SK-N-SH (cell line): ENCODE measurements around the gene STYXL2.
A peak's percentile ranks its signal among the peaks of the same experiment; 100 is the strongest.

Experiments
- EP300 ChIP-seq, 2 experiments: IDR thresholded peaks; 2 replicates each; pipeline versions ENCODE4 v1.4.0 to v1.6.1; 2012; ENCODE audit warnings: borderline replicate concordance in 1 of 2, low read depth in 1 of 2, low read length in 1 of 2
- FOSL2 ChIP-seq: IDR thresholded peaks from 2 replicates; pipeline ENCODE4 v1.4.0; 2012; ENCODE audit warnings: low read depth, mild to moderate bottlenecking, moderate library complexity, borderline replicate concordance
- FOXJ3 ChIP-seq: sonication (generic); formaldehyde crosslinking; IDR thresholded peaks from 2 replicates; pipeline ENCODE4 v1.5.1; 2020; ENCODE audit warnings: mild to moderate bottlenecking, missing genetic modification reagents
- POLR2AphosphoS5 ChIP-seq: IDR thresholded peaks from 2 replicates; pipeline ENCODE4 v1.6.1; 2012; ENCODE audit warnings: low read depth, low read length
- RXRA ChIP-seq: IDR thresholded peaks from 2 replicates; pipeline ENCODE4 v1.4.0; 2012; ENCODE audit warnings: low read depth, mild to moderate bottlenecking, borderline replicate concordance
- SMC3 ChIP-seq: IDR thresholded peaks from 2 replicates; pipeline ENCODE4 v1.6.1; 2012; ENCODE audit warnings: low read depth, low read length, improper control_type of control experiment
- TAF1 ChIP-seq: IDR thresholded peaks from 2 replicates; pipeline ENCODE4 v1.6.1; 2012; ENCODE audit warnings: low read depth, mild to moderate bottlenecking, low read length, moderate library complexity, borderline replicate concordance
- TF ChIP-seq, protein P1 (sequence below): fragments of 200-600 bp; sonication (generic); IDR thresholded peaks from 2 replicates; pipeline ENCODE4 v1.6.1; 2017; ENCODE audit warnings: antibody characterized with exemption, mild to moderate bottlenecking, moderate library complexity

DNA sequence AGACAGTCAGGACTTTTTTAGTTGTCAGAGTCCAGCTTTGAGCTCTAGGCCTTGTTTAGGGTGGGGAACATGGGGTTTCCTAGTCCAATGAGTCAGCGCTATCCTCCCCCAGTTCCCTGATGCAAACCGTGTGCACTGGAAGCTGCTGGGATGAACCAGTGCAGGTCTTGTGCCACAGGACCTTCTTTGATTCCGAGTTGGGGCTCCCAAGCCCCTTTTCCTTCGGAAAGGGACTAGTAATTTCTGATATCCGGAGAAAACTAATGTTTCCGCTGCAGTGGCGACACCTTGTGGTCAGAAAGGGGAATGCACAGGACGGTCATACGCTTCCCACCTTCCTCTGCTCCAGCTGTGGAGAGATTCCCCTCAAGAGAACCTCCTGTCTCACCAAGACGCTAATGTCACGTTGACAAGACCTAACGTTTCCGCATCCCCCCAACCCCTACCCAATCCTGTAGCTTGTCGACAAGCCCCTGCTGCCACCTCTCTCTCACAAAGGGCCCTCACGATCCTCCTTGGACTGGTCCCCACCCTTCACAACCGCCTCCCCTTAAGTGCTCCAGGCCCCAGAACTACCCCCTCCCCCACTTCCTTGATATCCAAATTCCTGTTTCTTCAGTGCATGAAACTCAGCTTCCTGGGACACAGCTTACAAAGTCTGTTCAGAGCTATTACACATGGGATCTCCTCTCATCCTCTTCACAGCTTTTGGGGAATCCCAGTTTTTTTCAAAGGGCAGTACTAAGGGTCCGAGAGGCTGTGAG lies 34.6 kb upstream of the STYXL2 start:
- TF ChIP-seq, protein P1, sequence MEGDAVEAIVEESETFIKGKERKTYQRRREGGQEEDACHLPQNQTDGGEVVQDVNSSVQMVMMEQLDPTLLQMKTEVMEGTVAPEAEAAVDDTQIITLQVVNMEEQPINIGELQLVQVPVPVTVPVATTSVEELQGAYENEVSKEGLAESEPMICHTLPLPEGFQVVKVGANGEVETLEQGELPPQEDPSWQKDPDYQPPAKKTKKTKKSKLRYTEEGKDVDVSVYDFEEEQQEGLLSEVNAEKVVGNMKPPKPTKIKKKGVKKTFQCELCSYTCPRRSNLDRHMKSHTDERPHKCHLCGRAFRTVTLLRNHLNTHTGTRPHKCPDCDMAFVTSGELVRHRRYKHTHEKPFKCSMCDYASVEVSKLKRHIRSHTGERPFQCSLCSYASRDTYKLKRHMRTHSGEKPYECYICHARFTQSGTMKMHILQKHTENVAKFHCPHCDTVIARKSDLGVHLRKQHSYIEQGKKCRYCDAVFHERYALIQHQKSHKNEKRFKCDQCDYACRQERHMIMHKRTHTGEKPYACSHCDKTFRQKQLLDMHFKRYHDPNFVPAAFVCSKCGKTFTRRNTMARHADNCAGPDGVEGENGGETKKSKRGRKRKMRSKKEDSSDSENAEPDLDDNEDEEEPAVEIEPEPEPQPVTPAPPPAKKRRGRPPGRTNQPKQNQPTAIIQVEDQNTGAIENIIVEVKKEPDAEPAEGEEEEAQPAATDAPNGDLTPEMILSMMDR, result peak; percentile 95
- no peak for TF ChIP-seq FOSL2
- no peak for TF ChIP-seq FOXJ3 (CRISPR knock-in tag)
- peak; percentile 83 for TF ChIP-seq SMC3
- no peak for TF ChIP-seq POLR2AphosphoS5
- no peak for TF ChIP-seq EP300 (IDR thresholded peaks at IDR 0.05; ENCODE audit: borderline replicate concordance in 1 of 2, low read depth in 1 of 2, low read length in 1 of 2)
- TF ChIP-seq RXRA, result no peak
- TF ChIP-seq TAF1, result no peak
